ENCODE results near the gene CCNY. TPM values are rescaled to one million over a fixed set of nuclear protein-coding genes. Genes with fewer than 3 reads are reported as not detected.
"Not testable (repeated sequence)": the region's sequence is repeated elsewhere in the genome, so short reads cannot be mapped to it uniquely, and the experiment has no call there.

The CCNY gene
- total RNA-seq, 1 donor from 2014 or later, result 59.4 TPM

DNA sequence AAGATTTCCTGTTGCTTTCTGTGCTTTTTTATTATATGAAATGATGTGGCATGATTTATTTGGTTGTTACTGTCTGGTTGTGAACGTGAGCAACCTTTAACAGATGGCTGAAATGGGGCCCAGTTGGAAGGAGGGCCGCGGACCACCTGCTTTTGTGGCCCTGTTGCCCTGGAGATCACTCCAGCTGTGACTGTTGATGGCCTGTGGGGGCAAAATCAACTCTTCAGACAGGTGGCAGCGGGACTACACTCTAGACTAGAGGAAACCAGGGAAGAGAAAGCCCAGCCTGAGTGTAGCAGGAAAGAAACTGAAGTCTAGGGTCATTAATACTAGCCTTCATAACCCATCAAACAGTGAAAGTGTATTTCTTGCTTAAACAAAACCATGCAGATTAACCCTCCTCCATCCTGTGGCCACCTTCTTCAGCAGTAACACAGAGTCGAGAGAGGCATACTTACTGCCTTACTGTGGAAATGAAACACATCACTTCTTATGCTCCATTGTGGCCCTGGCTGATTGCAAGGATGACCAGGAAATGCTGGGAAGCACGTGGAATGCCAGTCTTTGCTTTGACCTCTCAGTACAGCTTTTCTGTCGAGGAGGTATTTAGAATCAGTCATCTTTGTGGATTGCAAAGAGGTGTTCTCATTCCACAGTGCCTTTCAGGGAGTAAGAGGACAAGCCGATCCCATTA is 80.5 kb downstream of the CCNY start:
- Mint-ChIP-seq H3K27ac (no peak overlapping the region), H3K9me3 (ENCODE audit: low read depth) (no peaks in the 10 kb centered on the region), H3K27me3 (no peaks in the 10 kb centered on the region), H3K4me3 (ENCODE audit: low read depth) (no peak overlapping the region), H3K4me1 (ENCODE audit: low read depth) (peaks cover 22% of the 10 kb centered on the region), H3K36me3 (ENCODE audit: insufficient read depth) (no peaks in the 10 kb centered on the region)
- no peak for DNase-seq (ENCODE audit: low spot score, unreplicated experiment)
- TF ChIP-seq, protein P1, sequence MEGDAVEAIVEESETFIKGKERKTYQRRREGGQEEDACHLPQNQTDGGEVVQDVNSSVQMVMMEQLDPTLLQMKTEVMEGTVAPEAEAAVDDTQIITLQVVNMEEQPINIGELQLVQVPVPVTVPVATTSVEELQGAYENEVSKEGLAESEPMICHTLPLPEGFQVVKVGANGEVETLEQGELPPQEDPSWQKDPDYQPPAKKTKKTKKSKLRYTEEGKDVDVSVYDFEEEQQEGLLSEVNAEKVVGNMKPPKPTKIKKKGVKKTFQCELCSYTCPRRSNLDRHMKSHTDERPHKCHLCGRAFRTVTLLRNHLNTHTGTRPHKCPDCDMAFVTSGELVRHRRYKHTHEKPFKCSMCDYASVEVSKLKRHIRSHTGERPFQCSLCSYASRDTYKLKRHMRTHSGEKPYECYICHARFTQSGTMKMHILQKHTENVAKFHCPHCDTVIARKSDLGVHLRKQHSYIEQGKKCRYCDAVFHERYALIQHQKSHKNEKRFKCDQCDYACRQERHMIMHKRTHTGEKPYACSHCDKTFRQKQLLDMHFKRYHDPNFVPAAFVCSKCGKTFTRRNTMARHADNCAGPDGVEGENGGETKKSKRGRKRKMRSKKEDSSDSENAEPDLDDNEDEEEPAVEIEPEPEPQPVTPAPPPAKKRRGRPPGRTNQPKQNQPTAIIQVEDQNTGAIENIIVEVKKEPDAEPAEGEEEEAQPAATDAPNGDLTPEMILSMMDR (IDR thresholded peaks at IDR 0.05; ENCODE audit: unreplicated experiment), result no peak

DNA sequence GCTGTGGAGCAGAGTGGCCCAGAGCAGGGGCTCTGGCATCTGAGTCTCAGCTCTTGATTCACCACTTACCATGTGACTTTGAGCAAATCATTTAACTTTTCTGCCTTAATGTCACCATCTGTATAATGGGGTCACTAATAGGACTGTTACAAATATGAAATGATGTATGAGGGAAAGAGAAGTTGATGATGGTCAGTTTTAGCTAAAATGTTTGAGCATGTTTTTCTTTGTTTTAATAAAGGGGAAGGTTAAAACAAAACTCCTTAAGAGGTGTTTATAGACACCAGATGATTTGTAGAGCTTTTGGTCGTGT is 81.0 kb downstream of the CCNY start:
- no peak overlapping the region for H3K27ac Mint-ChIP-seq
- TF ChIP-seq, protein P1 (IDR thresholded peaks at IDR 0.05; ENCODE audit: unreplicated experiment), result no peak
- H3K36me3 Mint-ChIP-seq (ENCODE audit: insufficient read depth), result no peaks in the 10 kb centered on the region
- H3K4me1 Mint-ChIP-seq (ENCODE audit: low read depth), result peaks cover 25% of the 10 kb centered on the region
- H3K4me3 Mint-ChIP-seq (ENCODE audit: low read depth), result no peak overlapping the region
- no peaks in the 10 kb centered on the region for H3K27me3 Mint-ChIP-seq
- H3K9me3 Mint-ChIP-seq (ENCODE audit: low read depth), result no peaks in the 10 kb centered on the region
- DNase-seq (ENCODE audit: low spot score, unreplicated experiment), result no peak

DNA sequence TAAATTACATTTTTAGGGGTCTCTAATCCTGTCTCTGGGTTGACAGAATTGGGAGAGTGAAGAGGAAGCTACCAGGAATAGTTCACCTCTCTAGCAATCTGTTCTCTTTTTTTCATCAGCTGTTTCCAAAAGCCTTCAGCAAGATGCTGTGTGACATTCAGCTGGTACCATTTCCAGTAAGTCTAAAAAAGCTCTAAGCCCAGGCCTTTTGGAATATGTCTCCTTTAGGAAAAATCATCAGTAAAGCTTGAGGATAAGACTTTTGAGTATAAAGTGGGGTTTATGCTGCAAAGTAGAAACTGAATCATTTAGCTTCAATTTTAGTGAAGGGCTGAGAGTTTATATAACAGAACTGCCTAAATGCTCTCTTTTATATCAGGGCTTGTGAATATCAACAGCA is 81.5 kb downstream of the CCNY start:
- H3K36me3 Mint-ChIP-seq (ENCODE audit: insufficient read depth), result no peaks in the 10 kb centered on the region
- no peaks in the 10 kb centered on the region for H3K9me3 Mint-ChIP-seq (ENCODE audit: low read depth)
- no peak overlapping the region for H3K4me3 Mint-ChIP-seq (ENCODE audit: low read depth)
- H3K27me3 Mint-ChIP-seq, result no peaks in the 10 kb centered on the region
- no peak overlapping the region for H3K27ac Mint-ChIP-seq
- TF ChIP-seq, protein P1 (IDR thresholded peaks at IDR 0.05; ENCODE audit: unreplicated experiment), result no peak
- DNase-seq (ENCODE audit: low spot score, unreplicated experiment), result no peak
- H3K4me1 Mint-ChIP-seq (ENCODE audit: low read depth), result peaks cover 27% of the 10 kb centered on the region

DNA sequence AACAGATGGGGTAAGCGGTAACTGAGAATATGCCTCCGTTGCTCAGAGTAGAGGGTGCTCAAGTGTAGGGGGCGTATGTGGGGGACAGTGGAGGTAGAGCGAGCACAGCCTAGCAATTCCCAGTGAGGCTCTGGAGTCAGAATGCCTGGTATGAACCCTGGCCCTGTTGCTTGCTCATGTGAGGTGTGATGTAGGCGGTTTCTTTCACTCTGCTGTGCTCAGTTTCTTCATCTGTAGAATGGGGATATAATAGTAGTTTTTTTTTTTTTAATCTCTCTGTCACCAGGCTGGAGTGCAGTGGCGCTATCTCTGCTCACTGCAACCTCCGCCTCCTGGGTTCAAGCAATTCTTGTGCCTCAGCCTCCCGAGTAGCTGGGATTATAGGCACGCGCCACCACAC is 82.3 kb downstream of the CCNY start:
- not testable (repeated sequence) for DNase-seq (ENCODE audit: low spot score, unreplicated experiment); H3K4me3 Mint-ChIP-seq (ENCODE audit: low read depth); H3K36me3 Mint-ChIP-seq (ENCODE audit: insufficient read depth); H3K9me3 Mint-ChIP-seq (ENCODE audit: low read depth); H3K27ac Mint-ChIP-seq; H3K27me3 Mint-ChIP-seq
- H3K4me1 Mint-ChIP-seq (ENCODE audit: low read depth), result peaks cover 31% of the 10 kb centered on the region

DNA sequence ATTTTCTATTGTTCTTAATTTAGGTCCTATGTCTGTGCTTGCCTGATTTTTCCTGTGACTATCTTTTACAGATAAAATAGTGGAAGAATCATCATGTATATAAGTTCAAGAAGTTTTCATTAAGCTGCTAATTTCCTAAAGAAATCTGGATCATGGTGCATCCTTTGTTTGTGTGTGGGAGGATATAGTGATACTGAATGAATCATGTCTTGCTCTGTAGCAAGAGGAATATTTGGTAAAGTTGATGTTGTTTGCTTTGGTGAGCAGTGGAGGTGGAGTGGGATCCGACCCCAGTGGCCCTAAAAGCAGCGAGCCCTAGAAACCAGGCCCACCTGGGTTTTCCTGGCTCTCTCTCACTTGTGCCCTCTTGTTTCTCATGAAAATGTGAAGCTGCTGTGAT is 83.7 kb downstream of the CCNY start:
- TF ChIP-seq, protein P1 (IDR thresholded peaks at IDR 0.05; ENCODE audit: unreplicated experiment), result no peak
- no peaks in the 10 kb centered on the region for H3K36me3 Mint-ChIP-seq (ENCODE audit: insufficient read depth)
- peaks cover 26% of the 10 kb centered on the region for H3K4me1 Mint-ChIP-seq (ENCODE audit: low read depth)
- peak overlapping the region; percentile 37 for H3K27ac Mint-ChIP-seq
- H3K9me3 Mint-ChIP-seq (ENCODE audit: low read depth), result no peaks in the 10 kb centered on the region
- H3K27me3 Mint-ChIP-seq, result no peaks in the 10 kb centered on the region
- no peak for DNase-seq (ENCODE audit: low spot score, unreplicated experiment)
- H3K4me3 Mint-ChIP-seq (ENCODE audit: low read depth), result no peak overlapping the region

DNA sequence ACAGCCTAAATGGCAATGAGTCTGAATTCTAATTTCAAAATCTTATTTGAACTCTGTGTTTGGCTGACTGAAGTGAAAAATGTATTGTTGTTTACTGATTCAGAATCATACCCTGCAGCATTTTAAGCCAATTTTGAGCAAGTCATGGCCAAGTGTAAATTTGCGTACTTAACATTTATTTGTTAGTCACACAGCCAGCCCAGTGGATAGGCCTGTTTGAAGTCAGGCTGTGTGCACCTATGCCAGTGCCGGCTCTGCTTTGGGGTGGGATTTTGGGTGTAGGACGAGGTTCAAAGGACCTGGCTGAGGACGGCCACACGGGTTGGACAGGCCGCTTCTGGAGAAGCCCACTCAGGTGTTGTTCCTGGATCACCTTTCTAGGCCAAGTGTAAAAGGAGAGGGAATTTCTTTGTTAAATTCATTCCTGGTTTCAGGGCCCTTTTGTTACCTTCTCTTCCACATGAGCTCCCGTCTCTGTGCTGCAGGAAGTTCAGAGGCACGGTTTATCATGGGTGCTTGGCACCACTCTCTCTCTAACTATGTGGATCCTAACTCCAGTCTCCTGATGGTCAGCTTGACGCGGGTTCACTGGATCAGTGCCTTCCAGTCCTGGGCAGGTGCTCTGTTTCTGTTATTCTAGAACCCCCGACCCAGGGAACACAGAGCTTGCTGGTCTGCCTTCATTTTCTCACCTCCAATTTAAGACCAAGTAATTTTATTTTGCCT is 84.7 kb downstream of the CCNY start:
- Mint-ChIP-seq H3K9me3 (ENCODE audit: low read depth) (no peaks in the 10 kb centered on the region), H3K4me1 (ENCODE audit: low read depth) (peaks cover 27% of the 10 kb centered on the region), H3K36me3 (ENCODE audit: insufficient read depth) (no peaks in the 10 kb centered on the region), H3K27ac (peak overlapping the region; percentile 6), H3K4me3 (ENCODE audit: low read depth) (no peak overlapping the region), H3K27me3 (no peaks in the 10 kb centered on the region)
- DNase-seq (ENCODE audit: low spot score, unreplicated experiment), result no peak
- TF ChIP-seq, protein P1 (IDR thresholded peaks at IDR 0.05; ENCODE audit: unreplicated experiment), result no peak
